ENCODE data around the gene DLX4.

Gene DLX4

GRCh38 chr17:49980703-49981197 lies 11.8 kb downstream of the DLX4 start:
- TF ChIP-seq, protein P1, sequence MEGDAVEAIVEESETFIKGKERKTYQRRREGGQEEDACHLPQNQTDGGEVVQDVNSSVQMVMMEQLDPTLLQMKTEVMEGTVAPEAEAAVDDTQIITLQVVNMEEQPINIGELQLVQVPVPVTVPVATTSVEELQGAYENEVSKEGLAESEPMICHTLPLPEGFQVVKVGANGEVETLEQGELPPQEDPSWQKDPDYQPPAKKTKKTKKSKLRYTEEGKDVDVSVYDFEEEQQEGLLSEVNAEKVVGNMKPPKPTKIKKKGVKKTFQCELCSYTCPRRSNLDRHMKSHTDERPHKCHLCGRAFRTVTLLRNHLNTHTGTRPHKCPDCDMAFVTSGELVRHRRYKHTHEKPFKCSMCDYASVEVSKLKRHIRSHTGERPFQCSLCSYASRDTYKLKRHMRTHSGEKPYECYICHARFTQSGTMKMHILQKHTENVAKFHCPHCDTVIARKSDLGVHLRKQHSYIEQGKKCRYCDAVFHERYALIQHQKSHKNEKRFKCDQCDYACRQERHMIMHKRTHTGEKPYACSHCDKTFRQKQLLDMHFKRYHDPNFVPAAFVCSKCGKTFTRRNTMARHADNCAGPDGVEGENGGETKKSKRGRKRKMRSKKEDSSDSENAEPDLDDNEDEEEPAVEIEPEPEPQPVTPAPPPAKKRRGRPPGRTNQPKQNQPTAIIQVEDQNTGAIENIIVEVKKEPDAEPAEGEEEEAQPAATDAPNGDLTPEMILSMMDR (IDR thresholded peaks at IDR 0.05; ENCODE audit: low read depth, low read length) = no peak

DNA sequence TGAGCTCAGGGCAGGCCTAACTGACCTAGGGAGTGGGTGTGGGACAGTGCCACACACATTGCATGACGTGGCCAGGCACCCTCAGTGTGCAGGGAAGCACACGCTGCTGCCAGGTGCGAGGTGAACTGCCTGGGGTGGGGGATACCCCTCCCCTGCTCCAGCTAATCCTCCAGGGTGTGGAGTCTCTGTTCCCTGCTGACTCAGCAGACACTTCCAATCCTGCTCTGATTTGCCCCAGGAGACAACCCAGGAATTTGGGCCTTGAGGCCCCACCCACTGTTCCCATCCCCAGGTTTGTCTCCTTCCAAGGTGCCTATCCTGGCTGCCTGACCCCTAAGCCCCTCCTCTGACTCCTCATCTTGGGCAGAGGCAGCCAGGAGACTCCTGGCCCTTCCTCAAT lies 15.3 kb downstream of the DLX4 start:
- DNase-seq (ENCODE audit: extremely low read depth, low read depth) = no peak

More at GRCh38 chr17:49980703-49981197, 11.8 kb downstream of the DLX4 start:
- no peak for DNase-seq (ENCODE audit: extremely low read depth, low read depth)

DNA sequence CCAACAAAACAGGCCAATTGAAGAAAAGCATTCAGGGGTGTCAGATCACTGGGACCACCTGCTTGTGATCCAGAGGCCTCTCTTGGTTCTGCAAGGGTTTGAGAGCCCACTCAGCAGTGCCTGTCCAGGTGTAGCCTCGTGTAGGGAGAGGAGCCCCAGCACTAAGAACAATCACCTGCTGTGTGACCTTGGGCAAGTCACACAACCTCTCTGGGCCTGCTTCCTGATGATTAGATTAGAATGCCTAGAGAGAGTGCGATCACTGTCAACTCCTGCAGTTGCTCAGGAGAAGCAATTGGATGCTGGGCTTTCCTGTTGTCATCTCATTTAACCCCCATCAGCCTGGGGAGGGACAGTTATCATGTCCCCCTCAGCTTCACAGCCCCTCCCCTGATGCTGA lies 15.8 kb downstream of the DLX4 start:
- TF ChIP-seq, protein P1 (IDR thresholded peaks at IDR 0.05; ENCODE audit: low read depth, low read length) = no peak
- no peak for DNase-seq (ENCODE audit: extremely low read depth, low read depth)

More for the DNA sequence above, 15.3 kb downstream of the DLX4 start:
- TF ChIP-seq, protein P1 (IDR thresholded peaks at IDR 0.05; ENCODE audit: low read depth, low read length) = no peak

- DNase-seq (ENCODE audit: extremely low read depth, low read depth) = no peak
- TF ChIP-seq, protein P1 (IDR thresholded peaks at IDR 0.05; ENCODE audit: low read depth, low read length) = no peak
Measured at GRCh38 chr17:49985310-49985990, 16.5 kb downstream of the DLX4 start.

- TF ChIP-seq, protein P1 (IDR thresholded peaks at IDR 0.05; ENCODE audit: low read depth, low read length) = no peak
- no peak for DNase-seq (ENCODE audit: extremely low read depth, low read depth)
Measured at GRCh38 chr17:49986396-49987289, 17.7 kb downstream of the DLX4 start.

- TF ChIP-seq, protein P1 (IDR thresholded peaks at IDR 0.05; ENCODE audit: low read depth, low read length) = no peak
- DNase-seq (ENCODE audit: extremely low read depth, low read depth) = no peak
Measured at GRCh38 chr17:49987290-49987585, 18.2 kb downstream of the DLX4 start.

Measured in AG09319 (cell line).